ENCODE results near the gene HS6ST1. TPM values are rescaled to one million over a fixed set of nuclear protein-coding genes. Genes with fewer than 3 reads are reported as not detected.
A peak's percentile ranks its signal among the peaks of the same experiment; 100 is the strongest.

The HS6ST1 gene
- total and polyA plus RNA-seq, 4 donors = 17.9 to 31.9 (median 25.4) TPM

- Histone ChIP-seq H3K27ac (ENCODE audit: low read depth in 1 of 2, low read length in 2 of 2) (peak overlapping the region; percentile 63 to 85), H3K9ac (ENCODE audit: low read depth in 1 of 2, low read length in 2 of 2) (peak overlapping the region in 1 of 2 donors; percentile 34), H3K36me3 (ENCODE audit: control insufficient read depth in 4 of 4, insufficient read depth in 3 of 4, low read depth in 1 of 4, low read length in 3 of 4) (no peaks in the 10 kb centered on the region), H3K27me3 (ENCODE audit: control insufficient read depth in 4 of 4, insufficient read depth in 4 of 4, low read length in 3 of 4) (no peaks in the 10 kb centered on the region), H3K9me3 (ENCODE audit: control insufficient read depth in 4 of 4, low read length in 3 of 4) (no peaks in the 10 kb centered on the region), H3K4me1 (ENCODE audit: control insufficient read depth in 4 of 4, insufficient read depth in 4 of 4, low read length in 3 of 4) (peaks cover 65 to 100% (median 97%) of the 10 kb centered on the region in 4 donors), H3K4me3 (ENCODE audit: low read depth in 1 of 3, low read length in 3 of 3) (no peak overlapping the region)
- 14% methylated on average over 19 of the region's 19 CpGs for WGBS
- TF ChIP-seq CTCF (IDR thresholded peaks at IDR 0.05; ENCODE audit: low read depth, low read length, missing input control) (no peak), RAD21 (IDR thresholded peaks at IDR 0.05) (peak; percentile 49 to 56), EGR1 (IDR thresholded peaks at IDR 0.05; ENCODE audit: low read depth in 2 of 2) (peak in 1 of 2 donors; percentile 74), HNF4G (IDR thresholded peaks at IDR 0.05) (no peak), GABPA (IDR thresholded peaks at IDR 0.05 in 1 of 2, conservative IDR thresholded peaks at IDR 0.05 in 1 of 2) (peak in 1 of 2 donors; percentile 40), SP1 (IDR thresholded peaks at IDR 0.05) (peak; percentile 98), ATF3 (IDR thresholded peaks at IDR 0.05) (peak; percentile 81), TAF1 (conservative IDR thresholded peaks at IDR 0.05) (no peak), MAX (IDR thresholded peaks at IDR 0.05) (peak; percentile 97), FOXA2 (IDR thresholded peaks at IDR 0.05) (peak; percentile 92), NR2F2 (IDR thresholded peaks at IDR 0.05) (peak; percentile 94), RXRA (IDR thresholded peaks at IDR 0.05) (peak; percentile 100), REST (IDR thresholded peaks at IDR 0.05) (peak; percentile 85), HNF4A (conservative IDR thresholded peaks at IDR 0.05) (peak; percentile 74 to 84), JUND (IDR thresholded peaks at IDR 0.05) (peak; percentile 56 to 65), YY1 (IDR thresholded peaks at IDR 0.05) (peak; percentile 92), ZBTB33 (IDR thresholded peaks at IDR 0.05) (peak; percentile 96), FOXA1 (IDR thresholded peaks at IDR 0.05) (peak; percentile 93)
- peak; percentile 75 for DNase-seq (ENCODE audit: low spot score)
Observed at GRCh38 chr2:128309280-128310093, 9.2 kb downstream of the HS6ST1 start.
